Left lung (tissue), 10 donors: ENCODE measurements around the gene SH3RF1. TPM values are rescaled to one million over a fixed set of nuclear protein-coding genes. Genes with fewer than 3 reads are reported as not detected.
A peak's percentile ranks its signal among the peaks of the same experiment; 100 is the strongest.
"Not testable (repeated sequence)": the region's sequence is repeated elsewhere in the genome, so short reads cannot be mapped to it uniquely, and the experiment has no call there.

Source experiments
- ATAC-seq: fragments of 200-7000 bp; cut with Tn5 transposase; one replicate; pipeline ENCODE4 v1.9.1; 2020; ENCODE audit warnings: moderate library complexity
- DNase-seq, 4 donors: peaks; one replicate each; pipeline ENCODE4 v3.0.0-alpha.2; 2013 to 2020
- H3K27ac ChIP-seq, 2 donors: fragments of 200-600 bp; sonication (generic) in 1 of 2; one replicate each; pipeline versions ENCODE4 v1.5.0 to v1.8.0; 2020 to 2021
- H3K27me3 ChIP-seq, 2 donors: fragments of 200-600 bp; sonication (generic) in 1 of 2; one replicate each; pipeline versions ENCODE4 v1.5.0 to v1.8.0; 2020 to 2021
- H3K36me3 ChIP-seq, 2 donors: fragments of 200-600 bp; sonication (generic) in 1 of 2; one replicate each; pipeline versions ENCODE4 v1.5.0 to v1.8.0; 2020 to 2021
- H3K4me1 ChIP-seq, 2 donors: fragments of 200-600 bp; one replicate each; pipeline ENCODE4 v1.8.0; 2021
- H3K4me3 ChIP-seq, 2 donors: fragments of 200-600 bp; sonication (generic) in 1 of 2; one replicate each; pipeline versions ENCODE4 v1.5.0 to v1.8.0; 2020 to 2021; ENCODE audit warnings: mild to moderate bottlenecking in 1 of 2
- H3K9me3 ChIP-seq, 2 donors: fragments of 200-600 bp; sonication (generic) in 1 of 2; one replicate each; pipeline versions ENCODE4 v1.5.0 to v1.8.0; 2020 to 2021
- intact Hi-C, 2 donors: fragments of 100-400 bp; cut with DNase I; formaldehyde crosslinking; loops; one replicate each; pipeline versions ENCODE4 v1.11.2 to v1.14.2; 2022
- polyA plus RNA-seq, 6 donors: library from polyadenylated mRNA; unstranded; fragments of 120-200 nt; gene quantifications; one replicate each; pipeline ENCODE4 v1.2.1, GENCODE V29; 2013; ENCODE audit not compliant: insufficient read length in 6 of 6
- total RNA-seq, 2 donors: library from RNA; stranded (reverse); fragmentation: NEBNext Ultra II Directional; extraction: Animal tissue kit (Norgen Biotek cat#: 25700); gene quantifications; one replicate each; pipeline ENCODE4 v1.2.1, GENCODE V29; 2021
- TF ChIP-seq, protein P1 (sequence below), 2 donors: fragments of 200-600 bp; sonication (generic) in 1 of 2; IDR thresholded peaks; one replicate each; pipeline versions ENCODE4 v1.5.0 to v1.8.0; 2021; ENCODE audit warnings: antibody characterized with exemption in 2 of 2
- donor health status: DM: no; HTN: yes; CAD: no.
- donor health status: DM: no; HTN: no; CAD: no.

Gene SH3RF1
- total and polyA plus RNA-seq, 8 donors, result 18.9 to 39.4 (median 20.8) TPM

DNA sequence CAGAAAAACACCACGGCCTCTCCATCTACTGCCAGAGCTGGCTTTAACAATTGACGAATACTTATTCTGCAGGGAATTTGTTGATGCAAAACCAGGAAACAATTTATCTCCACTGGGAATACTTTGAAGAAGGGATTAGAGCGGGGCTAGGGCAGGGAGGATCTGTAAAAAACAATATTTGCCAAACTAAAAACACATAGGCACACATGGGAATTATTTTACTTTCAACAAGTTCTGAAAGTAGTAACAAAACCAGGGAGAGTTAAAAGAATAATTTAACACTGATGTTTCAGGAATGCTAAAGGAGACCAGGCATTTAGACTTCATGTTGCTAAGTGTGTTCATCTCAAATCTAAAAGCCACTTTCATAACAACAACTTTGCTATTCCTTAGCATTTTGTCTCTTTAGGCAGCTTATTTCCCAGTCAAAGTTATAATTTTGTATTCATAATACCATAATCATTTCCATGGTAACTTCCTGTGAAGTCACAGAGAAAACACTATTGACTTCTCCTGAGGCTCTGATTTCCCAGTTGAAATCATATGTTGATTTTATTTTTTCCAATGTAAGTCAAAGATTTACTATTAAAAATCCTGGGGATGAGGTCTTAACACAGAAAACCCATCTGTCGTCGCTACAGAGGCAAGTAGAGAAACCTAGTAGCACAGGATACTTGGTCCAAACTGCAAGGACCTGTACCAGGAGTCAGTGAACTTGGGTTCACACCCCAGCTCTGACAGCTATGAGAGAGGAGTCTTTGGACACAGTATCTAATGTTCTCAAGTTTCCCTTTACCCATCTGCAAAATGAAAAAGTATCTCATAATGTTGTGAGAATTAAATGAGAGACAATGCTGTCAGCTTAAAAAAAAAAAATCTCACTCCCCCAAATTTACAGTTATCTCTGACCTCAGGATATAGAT is 69.3 kb downstream of the SH3RF1 start:
- ATAC-seq (peak; percentile 46), DNase-seq (no peak)
- no peaks in the 10 kb centered on the region for H3K27me3 ChIP-seq
- TF ChIP-seq, protein P1, sequence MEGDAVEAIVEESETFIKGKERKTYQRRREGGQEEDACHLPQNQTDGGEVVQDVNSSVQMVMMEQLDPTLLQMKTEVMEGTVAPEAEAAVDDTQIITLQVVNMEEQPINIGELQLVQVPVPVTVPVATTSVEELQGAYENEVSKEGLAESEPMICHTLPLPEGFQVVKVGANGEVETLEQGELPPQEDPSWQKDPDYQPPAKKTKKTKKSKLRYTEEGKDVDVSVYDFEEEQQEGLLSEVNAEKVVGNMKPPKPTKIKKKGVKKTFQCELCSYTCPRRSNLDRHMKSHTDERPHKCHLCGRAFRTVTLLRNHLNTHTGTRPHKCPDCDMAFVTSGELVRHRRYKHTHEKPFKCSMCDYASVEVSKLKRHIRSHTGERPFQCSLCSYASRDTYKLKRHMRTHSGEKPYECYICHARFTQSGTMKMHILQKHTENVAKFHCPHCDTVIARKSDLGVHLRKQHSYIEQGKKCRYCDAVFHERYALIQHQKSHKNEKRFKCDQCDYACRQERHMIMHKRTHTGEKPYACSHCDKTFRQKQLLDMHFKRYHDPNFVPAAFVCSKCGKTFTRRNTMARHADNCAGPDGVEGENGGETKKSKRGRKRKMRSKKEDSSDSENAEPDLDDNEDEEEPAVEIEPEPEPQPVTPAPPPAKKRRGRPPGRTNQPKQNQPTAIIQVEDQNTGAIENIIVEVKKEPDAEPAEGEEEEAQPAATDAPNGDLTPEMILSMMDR (IDR thresholded peaks at IDR 0.05), result no peak
- H3K4me3 ChIP-seq, result no peak overlapping the region
- H3K27ac ChIP-seq, result peak overlapping the region; percentile 18 to 67
- H3K9me3 ChIP-seq, result no peaks in the 10 kb centered on the region
- peaks cover 9 to 18% of the 10 kb centered on the region in 2 donors for H3K4me1 ChIP-seq
- intact Hi-C loops, result no loop called here
- no peaks in the 10 kb centered on the region for H3K36me3 ChIP-seq

DNA sequence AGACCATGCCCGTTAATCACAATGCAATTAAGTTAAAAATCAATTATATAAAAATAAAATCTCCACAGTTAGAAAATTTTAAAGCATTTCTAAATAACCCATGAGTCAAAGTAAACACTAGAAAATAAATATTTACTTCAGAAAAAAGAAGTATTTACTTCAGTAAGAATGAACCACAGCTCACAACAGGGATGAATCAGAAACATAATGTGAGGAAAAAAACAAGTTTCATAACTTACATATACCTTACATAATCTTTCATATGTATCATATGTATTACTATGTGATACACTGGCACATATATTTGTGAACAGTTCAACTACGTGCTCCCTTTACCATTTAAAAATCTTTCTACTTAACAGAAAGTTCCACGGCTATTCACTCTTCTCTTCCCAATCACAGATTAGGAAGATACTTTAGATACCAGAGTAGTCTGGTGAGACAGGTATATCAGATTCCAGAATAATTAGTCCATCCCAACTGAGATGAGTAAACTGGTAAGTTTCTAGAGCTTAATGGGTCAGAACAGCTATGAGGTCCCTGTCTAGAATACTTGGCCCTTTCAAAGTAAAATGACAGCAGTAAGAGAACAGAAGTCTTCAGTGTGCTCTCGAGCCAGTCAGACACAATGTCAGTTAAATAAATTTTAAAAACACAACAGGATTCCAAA is 70.3 kb downstream of the SH3RF1 start:
- TF ChIP-seq, protein P1 (IDR thresholded peaks at IDR 0.05), result no peak
- Histone ChIP-seq H3K4me1 (peaks cover 9 to 18% of the 10 kb centered on the region in 2 donors), H3K9me3 (peaks cover 0 to 5% of the 10 kb centered on the region in 2 donors), H3K27me3 (no peaks in the 10 kb centered on the region), H3K4me3 (no peak overlapping the region), H3K27ac (peak overlapping the region; percentile 18 to 67), H3K36me3 (no peaks in the 10 kb centered on the region)
- intact Hi-C loops, result no loop called here
- no peak for ATAC-seq
- DNase-seq, result no peak

DNA sequence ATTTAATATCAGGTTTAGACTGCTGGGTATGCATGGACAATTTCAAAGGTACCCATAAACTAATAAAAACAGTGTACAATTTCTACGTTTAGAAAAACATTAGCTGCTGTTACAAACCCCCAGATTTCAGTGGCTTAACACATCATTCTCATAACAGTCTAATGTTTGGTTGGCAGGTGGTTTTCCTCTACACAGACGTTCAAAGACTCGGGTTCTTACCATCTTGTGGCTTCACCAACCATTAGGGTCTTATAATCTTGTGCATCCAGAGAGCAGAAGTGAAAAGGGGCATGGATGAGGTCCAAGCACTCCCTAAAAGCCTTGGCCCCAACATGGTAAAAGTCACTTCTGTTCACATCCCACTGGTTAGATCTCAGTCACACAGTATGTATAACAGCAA is 71.6 kb downstream of the SH3RF1 start:
- intact Hi-C loops, result no loop called here
- DNase-seq (no peak), ATAC-seq (no peak)
- H3K4me1 ChIP-seq, result peaks cover 9 to 18% of the 10 kb centered on the region in 2 donors
- TF ChIP-seq, protein P1 (IDR thresholded peaks at IDR 0.05), result no peak
- no peaks in the 10 kb centered on the region for H3K36me3 ChIP-seq
- H3K4me3 ChIP-seq, result no peak overlapping the region
- H3K9me3 ChIP-seq, result peaks cover 0 to 8% of the 10 kb centered on the region in 2 donors
- no peak overlapping the region for H3K27ac ChIP-seq
- no peaks in the 10 kb centered on the region for H3K27me3 ChIP-seq

DNA sequence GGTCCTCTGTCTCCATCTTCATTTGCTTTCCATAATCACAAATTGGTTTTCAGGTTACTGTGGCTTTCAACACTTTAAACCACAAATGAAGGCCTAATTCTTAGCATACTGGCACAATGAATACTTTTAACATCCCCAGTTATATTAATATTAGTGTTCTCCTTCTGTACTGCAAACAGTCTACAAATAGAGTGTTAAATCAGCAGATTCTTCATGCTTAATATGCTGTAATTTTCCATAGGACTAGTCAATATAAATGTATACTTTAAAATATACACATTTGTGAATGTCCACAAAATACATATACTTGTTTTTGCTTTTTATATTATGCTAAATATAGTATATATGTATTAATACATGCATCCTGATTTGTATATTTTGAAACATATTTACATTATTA is 72.6 kb downstream of the SH3RF1 start:
- Histone ChIP-seq H3K4me1 (peaks cover 9 to 18% of the 10 kb centered on the region in 2 donors), H3K27me3 (no peaks in the 10 kb centered on the region), H3K9me3 (peaks cover 0 to 8% of the 10 kb centered on the region in 2 donors), H3K27ac (no peak overlapping the region), H3K4me3 (no peak overlapping the region), H3K36me3 (no peaks in the 10 kb centered on the region)
- DNase-seq (no peak), ATAC-seq (no peak)
- TF ChIP-seq, protein P1 (IDR thresholded peaks at IDR 0.05), result no peak
- intact Hi-C loops, result no loop called here

DNA sequence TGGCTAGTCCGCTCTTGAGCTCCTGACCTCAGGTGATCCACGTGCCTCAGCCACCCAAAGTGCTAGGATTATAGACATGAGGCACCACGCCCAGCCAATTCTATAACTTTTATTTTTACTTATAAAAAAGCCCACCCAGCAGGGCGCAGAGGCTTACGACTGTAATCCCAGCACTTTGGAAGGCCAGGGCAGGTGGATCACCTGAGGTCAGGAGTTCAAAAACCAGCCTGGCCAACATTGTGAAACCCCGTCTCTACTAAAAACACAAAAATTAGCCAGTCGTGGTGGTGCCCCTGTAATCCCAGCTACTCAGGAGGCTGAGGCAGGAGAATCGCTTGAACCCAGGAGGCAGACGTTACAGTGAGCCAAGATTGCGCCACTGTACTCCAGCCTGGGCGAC is 73.5 kb downstream of the SH3RF1 start:
- H3K36me3 ChIP-seq, intact Hi-C loops, H3K27me3 ChIP-seq, DNase-seq, ATAC-seq, H3K27ac ChIP-seq, H3K4me3 ChIP-seq: not testable (repeated sequence)
- H3K9me3 ChIP-seq, result peaks cover 0 to 12% of the 10 kb centered on the region in 2 donors
- peaks cover 7 to 18% of the 10 kb centered on the region in 2 donors for H3K4me1 ChIP-seq
